Ovary (tissue), 3 donors: ENCODE results near the gene MRM3.

Experiments
- CTCF ChIP-seq, 3 donors: fragments of 450-650 bp in 2 of 3; fragments of 200-600 bp in 1 of 3; IDR thresholded peaks; one replicate each; pipeline versions ENCODE4 v1.5.1 to v1.8.0; 2016 to 2022; ENCODE audit warnings: antibody characterized with exemption in 3 of 3, mild to moderate bottlenecking in 1 of 3
- EP300 ChIP-seq: sonication (generic); formaldehyde crosslinking; IDR thresholded peaks from one replicate; pipeline ENCODE4 v1.6.1; 2017; ENCODE audit warnings: antibody characterized with exemption
- POLR2A ChIP-seq: fragments of 450-650 bp; IDR thresholded peaks from one replicate; pipeline ENCODE4 v1.6.1; 2017; ENCODE audit warnings: antibody characterized with exemption, mild to moderate bottlenecking, moderate library complexity
- donor health status: DM: no; HTN: no; CAD: no.

- TF ChIP-seq CTCF (IDR thresholded peaks at IDR 0.05) = no peak
- TF ChIP-seq POLR2A = no peak
- TF ChIP-seq EP300 = no peak
Measured at GRCh38 chr17:760371-760770, 21.8 kb upstream of the MRM3 start.
